ENCODE measurements around the gene MRGPRG.

The MRGPRG gene

DNA sequence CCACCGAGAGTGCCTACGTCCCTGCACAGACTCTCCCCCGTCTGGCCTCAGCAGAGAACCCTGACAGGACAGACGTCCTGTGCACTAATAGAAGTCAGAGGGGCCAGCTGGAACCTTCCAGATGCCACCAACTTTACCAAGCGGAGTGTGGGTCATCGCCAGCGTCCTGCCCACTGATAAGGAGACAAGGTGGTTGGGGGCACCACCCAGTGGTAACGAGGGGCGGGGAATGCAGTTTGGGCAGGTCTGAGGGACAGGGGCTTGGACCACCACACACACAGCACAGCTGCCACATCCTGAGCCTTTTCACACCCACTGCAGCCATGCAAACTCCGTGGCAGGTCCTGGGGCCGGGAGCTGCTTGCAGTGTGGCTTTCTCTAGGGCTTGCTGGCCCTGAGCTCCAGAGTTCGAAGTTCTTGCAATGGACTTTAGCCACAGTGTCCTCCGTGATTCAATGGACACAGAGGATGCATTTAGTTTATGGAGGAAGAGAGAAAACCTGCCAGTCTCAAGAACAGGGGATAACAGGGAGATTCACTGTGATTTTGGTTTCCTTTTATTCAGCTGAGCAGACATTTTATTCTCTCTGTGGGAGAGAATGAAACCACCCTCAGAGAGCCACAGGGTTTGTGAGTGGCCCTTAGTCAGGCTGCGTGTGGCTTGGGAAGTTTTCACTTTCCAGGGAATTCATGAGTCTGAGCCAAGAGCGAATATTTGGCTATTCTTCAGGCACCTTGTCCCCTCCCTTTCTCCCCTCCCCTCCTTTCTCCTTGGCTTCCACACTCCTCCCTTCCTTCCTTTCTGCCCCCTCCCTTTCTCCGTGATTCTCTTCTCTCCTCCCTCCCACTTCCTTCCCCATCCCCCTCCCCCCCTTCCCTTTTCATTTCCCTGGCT is 13.1 kb downstream of the MRGPRG start:
- no peak for DNase-seq

DNA sequence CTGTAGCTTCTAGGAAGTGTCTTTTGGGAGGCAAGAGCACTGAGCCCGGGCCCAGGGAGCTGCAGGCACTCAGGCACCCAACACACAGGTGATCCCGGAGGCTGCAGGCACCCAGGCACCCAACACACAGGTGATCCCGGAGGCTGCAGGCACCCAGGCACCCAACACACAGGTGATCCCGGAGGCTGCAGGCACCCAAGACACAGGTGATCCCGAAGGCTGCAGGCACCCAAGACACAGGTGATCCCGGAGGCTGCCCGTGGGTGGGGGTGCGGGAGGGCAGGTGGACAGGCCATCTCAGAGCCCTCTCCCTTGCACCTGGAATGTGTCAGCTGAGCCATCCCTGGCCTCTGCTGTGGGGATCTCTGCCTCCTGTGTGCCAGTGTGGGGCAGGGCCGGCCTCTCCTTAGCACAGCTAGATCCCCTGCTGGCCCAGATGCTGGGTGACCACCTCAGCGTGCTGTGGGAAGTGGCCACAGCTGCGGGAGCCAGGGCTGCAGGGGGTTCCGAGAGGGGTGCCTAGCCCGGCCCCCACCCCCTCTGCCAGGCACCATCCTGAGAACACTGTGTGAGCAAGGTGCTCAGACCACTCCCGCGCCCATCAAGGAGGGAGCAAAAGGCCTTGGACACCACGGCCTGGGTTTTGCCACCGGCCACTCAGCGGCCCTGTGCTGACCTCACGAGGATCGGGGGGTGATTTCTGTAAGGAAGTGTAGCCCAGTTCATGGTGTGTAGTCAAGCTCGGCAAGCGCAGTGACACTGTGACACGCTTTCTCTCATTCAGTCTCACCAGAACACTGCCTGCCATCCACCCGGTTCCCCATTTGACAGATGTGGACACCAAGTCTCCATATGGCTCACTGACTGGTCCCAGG is 14.2 kb downstream of the MRGPRG start:
- no peak for DNase-seq

DNA sequence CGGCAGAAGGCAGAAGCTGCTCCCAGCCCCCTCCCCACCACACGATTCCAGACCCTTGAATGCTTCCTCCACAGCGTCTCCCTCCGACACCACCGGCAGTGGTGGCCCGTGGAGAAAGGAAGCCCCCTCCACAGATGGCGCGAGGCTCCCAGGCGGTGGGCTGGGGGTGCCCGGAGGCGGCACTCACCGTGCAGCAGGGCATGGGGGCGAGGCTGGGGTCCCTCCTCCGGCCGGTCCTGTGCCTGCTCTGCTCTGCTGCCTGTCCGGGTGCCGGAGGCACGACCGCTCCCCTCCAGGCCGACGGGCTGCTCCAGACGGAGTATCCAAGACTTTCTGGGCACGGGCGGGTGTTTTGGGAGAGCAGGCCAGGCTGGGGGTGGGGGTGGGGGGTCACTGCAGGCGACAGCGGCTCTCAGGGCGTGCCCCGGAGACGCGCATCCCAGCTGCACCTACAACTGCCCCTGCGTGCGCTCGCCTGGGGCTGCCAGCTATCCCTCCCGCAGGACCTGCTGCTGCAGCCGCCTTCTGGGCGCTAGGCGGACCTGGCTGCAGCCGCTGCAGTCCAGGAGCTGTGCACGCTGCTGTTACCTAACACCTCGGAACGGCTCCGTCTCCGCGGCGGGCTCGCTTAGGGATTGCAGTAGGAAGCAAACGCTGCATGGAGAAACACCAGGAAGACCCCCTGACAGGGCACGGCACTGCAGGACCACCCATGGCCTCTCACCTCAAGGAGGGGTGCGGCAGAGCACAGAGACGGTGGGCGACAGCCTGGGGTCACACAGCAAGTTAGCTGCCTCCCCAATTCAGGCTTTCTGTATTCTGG is 15.2 kb downstream of the MRGPRG start:
- DNase-seq: no peak

DNA sequence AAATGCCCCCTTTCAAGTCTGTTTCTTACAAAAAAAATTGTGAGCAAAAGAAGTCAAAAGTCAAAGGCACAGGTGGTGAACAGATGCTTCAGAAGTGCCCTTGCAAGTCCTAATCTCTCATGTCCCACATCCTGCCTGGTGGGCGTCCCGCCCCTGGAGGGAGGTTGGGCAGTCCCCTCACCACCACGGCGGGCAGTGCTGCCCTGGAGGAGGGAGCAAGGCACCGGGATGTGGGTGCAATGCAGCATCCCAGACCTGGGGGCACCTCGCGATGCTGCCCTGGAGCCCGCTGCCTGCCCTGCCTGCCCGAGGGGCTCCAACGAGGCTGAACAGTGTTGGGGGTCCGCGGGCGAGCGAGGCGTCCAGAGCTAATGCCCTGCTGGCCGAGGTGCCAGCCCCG is 15.9 kb downstream of the MRGPRG start:
- no peak for DNase-seq

DNA sequence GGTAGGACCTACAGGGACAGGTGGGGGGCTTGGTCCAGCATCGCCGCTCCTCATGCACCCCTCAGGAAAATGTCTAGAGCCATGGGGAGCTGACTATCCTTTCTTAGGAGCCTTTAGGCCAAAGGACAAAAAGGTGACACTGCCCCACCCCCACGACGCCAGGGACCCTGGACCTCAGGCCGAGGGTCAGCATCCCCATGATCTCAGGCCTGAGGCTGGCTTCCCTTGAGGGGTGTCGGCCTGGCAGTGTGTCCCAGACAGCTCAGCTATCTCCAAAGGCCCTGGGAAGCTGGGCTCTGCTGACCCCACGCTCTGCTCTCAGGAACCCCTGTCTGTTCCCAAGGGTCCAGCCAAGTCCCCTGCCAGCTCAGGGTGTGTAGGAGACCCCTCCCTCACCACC is 16.3 kb downstream of the MRGPRG start:
- DNase-seq: no peak

DNA sequence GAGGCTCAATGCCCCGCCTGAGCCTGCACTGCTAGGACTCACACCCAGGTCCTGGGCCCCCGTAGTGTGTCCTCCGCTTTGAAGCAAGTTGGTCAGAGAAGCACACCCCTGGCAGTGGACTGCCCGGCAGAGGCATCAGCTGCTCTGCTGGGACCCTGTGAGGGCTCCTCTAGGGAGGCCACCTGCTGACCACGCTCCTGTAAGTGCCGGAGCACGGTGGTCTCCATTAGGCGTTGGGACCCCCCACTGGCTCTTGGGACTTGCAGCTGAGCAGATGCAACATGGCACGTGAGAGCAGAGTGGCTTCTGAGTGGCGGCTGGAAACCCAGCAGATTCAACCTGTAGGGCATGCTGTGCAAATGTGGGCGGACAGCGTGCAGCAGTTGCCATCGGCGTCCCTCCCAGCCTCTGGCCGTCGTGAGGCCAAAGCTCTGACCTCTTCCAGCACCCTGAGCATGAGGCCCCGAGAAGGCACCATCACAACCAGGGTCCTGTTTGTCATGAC is 16.9 kb downstream of the MRGPRG start:
- no peak for DNase-seq

DNA sequence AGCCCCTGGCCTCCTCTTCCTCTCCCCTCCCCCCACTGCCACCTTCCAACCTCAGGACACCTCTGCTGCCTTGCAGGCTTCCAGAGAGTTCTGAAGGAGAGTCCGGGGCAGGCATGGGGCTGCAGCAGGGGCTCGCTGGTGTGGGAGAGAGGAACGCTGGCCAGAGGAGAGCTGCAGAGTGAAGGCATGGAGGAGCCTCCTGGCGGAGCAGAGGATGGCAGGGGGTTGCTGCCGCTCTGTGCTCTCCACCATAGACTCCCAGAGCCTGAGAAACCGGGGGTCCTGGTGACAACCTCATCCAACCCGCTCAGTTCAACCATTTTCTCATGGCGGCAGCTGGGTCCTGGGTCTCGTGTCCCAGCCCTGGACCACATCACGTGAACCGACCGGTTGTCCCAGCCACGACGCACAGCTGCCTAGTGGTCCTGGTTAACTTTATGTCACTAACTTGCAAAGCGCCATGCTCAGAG is 17.5 kb downstream of the MRGPRG start:
- no peak for DNase-seq

DNA sequence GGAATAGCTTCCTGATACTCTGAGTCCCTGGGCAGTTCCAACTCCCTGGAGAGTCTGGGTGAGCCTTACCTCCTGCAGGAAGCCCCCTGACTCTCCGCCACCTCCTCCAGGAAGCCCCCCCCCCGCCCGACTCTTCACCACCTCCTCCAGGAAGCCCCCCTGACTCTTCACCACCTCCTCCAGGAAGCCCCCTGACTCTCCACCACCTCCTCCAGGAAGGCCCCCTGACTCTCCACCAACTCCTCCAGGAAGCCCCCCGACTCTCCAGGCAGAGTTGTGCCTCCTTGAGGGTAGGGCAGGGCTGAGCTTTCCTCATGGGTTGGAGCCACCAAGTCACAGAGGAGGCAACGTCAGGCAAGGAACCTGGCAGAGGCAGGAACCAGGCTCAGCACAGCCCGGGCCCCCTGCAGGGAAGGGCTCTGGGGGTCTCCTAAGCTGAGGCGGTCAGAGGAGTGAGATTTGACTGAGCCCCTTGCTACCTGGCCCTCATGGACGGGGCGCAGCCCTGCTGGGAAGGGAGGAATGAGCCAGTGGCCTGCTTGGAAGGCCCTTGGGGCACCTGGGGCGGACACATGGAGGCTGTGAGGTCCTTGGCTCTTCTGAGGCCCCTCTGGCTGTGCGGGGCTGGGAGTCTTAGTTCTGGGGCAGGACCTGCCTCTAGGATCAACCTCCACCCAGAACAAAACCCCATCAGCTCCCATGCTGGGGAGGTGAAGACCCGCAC is 18.1 kb downstream of the MRGPRG start:
- no peak for DNase-seq

DNA sequence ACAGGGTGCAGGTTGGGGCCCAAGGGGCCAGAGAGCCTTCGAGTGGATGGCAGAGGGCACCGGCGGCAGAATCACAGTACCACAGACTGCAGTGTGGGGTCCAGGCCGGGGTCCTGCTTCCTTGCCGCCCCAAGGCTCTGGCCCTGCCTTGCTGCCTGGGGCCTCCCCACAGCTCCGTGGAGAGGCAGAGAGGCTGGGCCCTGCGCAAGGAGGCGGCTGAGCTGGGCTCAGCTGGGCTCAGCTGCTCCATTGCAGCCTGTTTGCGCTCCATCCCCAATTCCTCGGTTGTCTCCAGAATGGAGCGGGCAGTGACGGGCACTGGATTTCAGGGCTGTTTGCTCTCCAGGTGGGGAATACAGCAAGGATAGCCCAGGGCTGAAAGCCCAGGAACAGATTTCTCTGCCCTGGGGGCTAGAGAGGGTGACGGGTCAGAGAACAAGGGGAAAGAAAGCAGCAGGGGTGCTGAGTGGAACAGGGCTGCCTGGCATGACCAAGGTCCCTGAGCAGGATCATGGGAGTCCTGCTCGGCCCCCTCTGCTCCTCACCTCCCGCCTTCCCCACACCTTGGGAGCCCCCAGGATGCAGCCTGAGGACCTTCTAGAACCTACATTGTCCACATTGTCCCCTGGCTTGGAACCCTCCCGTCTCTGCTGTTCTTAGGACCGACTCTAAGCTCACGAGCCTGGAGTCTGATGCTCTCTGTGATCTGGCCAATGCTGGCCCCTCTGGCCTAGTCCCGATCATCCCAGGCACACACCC is 18.9 kb downstream of the MRGPRG start:
- no peak for DNase-seq

DNA sequence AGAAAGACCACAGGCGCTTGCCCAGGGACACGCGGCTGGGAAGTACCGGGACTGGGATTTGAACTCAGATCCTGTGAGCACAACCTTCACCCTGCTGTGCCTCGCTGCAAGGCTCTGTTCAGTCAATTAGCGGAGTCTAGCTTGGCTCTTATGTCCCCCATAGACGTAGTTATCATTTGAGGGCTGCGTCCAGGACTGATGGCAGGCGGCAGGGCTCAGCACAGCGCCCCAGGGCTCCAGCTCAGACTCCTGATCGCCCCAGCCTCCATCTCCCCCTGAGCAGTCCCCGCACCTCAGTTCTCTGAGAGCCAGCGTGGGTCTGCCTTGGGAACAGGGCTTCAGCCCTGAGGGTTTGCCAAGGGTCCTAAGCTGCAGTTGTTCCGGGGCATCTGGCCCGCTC is 19.8 kb downstream of the MRGPRG start:
- no peak for DNase-seq

DNA sequence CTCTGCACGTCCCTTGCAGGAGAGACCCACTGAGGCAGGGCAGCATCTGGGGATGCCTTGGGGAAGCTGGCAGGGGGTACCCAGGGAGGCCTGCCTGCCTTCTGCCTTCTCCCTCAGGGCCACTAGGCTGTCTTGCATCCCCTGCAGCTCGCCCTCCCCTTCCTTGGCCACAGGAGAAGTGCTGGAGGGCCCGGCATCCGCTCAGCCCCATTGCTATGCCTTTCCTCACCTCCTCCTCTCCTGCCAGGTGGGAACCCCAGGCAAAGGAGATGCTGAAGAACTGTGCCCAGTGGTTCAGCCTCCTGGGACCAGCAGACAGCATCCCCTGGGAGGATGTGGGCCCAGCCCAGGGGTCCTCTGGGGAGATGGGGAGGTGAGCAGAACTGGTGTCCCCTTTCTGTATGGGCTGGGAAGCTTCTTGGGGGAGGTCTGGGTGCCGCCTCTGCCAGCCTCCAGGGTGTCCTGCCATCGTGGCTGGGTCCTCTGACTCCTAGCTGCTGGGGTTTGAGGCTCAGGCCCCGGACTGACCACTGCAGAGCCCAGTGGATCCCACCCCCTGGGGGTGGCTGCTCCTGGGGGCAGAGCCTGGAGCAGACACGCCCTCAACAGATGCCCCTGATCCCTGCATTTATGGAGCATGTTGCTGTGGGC is 20.6 kb downstream of the MRGPRG start:
- no peak for DNase-seq

DNA sequence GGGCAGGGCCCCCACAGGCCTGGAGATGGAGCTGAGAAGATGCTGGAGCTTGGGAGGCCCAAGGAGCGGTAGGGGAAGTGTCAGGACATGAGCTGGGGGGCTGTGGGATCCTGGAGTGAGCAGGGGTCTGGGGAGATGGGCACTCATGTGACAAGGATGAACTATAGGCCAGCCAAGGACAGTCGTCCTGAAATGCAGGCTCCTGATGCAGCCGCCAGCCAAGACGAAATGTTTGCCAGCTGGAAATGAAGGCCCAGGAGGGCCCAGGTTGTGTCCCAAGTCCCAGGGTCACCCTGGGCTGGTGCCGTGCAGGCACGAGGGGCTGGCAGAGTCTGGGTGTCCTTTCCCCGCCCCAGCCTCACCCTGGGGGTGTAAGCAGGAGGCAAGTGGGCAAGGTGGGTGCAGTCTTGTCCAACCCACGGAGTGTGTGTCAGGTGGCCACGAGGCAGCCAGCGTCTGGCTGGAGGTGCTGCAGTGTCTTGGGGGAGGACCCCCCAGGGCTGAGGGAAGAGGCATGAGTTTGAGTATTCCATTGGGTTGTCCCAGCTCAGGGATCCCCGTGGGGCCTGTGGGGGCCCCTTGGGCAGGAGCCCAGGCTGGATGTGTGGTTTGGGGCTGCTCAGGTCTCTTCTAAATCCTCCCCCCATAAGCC is 21.4 kb downstream of the MRGPRG start:
- DNase-seq: no peak

DNA sequence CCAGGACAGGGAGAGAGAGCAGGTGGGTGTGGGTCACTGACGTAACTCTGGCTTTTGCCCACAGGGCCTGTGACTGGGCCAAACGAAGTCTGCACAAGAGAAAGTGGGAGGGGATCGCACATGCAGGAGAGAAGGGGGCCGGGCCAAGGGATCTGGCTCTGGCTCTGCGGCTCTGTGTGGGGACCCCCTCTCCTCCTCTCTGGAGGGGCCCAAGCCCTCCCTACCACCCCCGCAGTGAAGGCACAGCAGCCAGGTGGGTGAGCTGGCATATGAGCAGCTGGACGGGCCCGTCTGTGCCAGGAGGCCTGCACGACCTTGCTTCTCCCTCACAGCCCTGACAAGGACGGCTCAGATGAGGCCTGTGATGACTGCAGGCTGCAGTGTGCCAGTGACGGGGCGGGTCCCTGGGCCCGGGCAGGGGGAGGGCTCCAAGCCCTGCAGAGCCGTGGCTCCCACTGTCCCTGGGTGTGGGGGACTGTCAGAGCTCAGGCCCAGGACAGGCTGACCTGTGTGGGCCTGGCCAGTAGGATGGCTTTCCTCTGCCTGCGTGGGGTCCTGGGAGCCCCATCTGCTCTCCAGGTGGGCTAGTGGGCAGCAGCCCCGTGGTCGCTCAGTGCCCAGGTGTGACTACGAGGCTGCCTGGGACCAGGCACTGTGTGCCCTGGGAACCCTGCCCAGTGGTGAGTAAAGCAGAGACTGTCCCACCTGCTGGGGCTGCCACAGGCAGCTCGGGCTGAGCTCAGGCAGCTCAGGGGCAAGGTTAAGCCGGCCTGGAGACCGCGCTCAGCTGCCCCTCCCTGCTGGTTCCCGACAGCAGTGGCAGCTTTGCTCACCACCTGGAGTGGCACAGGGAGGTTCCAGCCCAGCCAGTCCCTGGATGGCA is 22.2 kb downstream of the MRGPRG start:
- DNase-seq: no peak

DNA sequence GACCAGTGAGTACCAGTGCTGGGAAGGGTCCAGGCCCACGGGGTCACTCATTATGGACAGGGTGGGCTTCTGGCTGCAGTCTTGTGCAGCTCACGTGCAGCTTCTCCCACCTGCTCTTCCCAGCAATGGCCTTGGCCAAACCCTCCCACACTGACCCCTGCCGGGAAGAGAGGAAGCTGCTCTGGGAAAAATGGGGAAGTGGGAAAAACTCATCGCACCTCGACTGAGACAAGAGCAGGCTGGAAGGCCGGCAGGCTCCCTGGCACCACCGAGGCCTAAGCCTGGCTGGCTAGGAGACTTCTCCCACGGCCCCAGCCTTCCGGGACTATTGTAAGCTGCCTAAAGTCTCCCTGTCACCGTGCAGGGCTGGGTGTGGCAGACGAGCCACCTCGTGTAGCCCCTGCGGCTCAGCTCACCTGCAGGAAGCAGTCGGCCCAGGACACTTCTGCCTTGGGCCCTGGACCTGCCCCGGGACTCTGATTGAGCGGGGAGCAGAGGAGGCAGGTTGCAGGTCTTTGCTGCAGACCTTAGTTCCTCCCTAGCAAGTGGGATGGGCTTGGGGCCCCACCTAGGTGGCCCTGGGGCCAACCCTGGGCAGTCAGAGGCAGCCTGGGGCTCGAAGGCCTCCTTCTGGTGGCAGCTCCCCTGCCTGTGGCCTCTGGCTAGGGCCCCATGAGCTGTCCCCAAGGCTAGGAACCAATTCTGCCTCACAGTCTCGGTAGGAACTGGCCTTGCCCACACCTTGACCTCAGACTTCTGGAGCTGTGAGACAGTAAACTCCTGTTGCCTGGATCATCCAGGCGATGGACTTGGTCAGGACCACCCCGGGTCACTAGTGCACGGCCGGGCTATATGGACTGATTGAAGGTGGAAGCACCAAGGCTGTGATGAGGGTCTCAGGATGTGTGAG is 23.1 kb downstream of the MRGPRG start:
- DNase-seq: no peak

DNA sequence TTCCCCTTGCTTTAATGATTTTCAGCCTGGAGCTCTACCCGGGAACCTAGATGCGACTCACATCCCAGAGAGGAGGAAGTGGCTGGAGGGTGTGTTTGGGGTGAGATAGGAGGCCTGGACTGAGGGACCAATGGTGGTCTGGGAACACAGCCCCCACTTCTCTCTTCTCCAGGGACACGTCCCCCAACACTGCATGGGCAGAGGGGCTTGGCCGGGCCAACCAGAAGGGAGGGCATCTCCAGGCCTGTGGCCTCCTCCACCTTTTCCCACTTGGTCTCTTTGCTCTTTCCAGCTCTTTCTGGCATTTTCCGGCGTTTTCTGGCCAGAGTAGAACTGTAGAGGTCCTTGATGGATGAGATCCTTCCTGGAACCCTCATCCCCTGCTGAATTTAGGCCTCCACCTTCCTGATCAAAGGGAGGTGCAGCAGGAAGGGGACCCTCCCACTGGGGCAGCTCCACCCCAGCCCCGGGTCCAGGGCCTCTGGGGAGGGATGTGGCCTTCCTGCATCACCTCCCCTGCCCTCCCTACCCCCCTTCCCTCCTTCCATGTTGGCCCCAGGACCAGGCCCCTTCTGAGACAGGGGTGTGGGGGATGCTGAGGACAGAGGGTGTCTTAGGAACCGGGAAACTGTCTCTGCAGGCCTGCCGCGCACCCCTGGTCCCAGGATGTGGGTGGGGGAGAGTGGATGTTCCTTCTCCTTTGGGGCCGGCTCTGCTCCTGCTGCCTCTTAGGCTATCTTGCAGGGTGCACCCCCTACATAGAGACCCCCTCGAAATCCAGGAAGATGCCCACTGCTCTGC is 24.4 kb downstream of the MRGPRG start:
- DNase-seq: no peak

DNA sequence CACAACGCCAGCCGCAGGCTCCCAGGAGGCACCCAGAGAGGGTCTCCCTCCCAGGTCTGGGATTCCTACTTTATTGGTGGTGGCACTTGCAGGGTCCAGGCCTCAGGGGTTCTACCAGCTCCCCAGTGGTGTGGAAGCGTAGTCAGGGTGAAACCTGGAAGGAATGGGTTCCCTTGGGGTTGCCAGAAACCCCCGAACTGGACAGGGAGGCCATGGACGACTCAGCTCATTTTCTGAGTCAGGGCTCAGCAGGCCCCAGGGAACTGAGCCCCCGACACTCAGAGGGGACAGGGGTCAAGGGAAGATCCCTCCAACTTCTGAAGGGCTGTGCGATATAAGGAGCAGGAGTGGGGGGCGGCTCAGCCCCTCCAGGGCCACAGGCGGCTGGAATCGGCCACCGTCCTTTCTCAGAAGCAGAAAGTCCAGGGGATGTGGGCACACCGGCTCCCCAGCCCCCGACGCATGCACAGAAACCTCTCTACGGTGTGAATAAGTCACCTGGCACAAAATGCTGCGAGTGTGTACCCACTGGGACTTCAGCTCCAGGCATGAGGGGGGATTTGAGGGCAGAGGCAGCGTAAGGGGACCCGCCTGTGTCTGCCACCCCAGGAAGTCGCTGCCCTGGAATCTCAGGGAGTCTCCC is 25.1 kb downstream of the MRGPRG start:
- DNase-seq: no peak
